Lower lobe of right lung (tissue), 2 donors: ENCODE data around the gene ZNF205. TPM values are rescaled to one million over a fixed set of nuclear protein-coding genes. Genes with fewer than 3 reads are reported as not detected.

Source experiments
- ATAC-seq, 2 donors: fragments of 200-7000 bp; cut with Tn5 transposase; one replicate each; pipeline ENCODE4 v1.9.1; 2020 to 2022; ENCODE audit warnings: mild to moderate bottlenecking in 2 of 2, moderate library complexity in 2 of 2
- DNase-seq: peaks from one replicate; pipeline ENCODE4 v3.0.0-alpha.2; 2020
- H3K27ac ChIP-seq: fragments of 200-600 bp; one replicate; pipeline ENCODE4 v1.8.0; 2022
- H3K27me3 ChIP-seq: fragments of 200-600 bp; one replicate; pipeline ENCODE4 v1.8.0; 2022; ENCODE audit warnings: low read depth
- H3K36me3 ChIP-seq: fragments of 200-600 bp; one replicate; pipeline ENCODE4 v1.8.0; 2022; ENCODE audit warnings: mild to moderate bottlenecking
- H3K4me1 ChIP-seq: fragments of 200-600 bp; one replicate; pipeline ENCODE4 v1.8.0; 2022
- H3K4me3 ChIP-seq: fragments of 200-600 bp; one replicate; pipeline ENCODE4 v1.8.0; 2022; ENCODE audit warnings: mild to moderate bottlenecking
- H3K9me3 ChIP-seq: fragments of 200-600 bp; one replicate; pipeline ENCODE4 v1.8.0; 2022
- CTCF ChIP-seq: fragments of 200-600 bp; IDR thresholded peaks from one replicate; pipeline ENCODE4 v1.8.0; 2022; ENCODE audit warnings: antibody characterized with exemption, mild to moderate bottlenecking
- intact Hi-C: fragments of 100-400 bp; cut with DNase I; formaldehyde crosslinking; loops from one replicate; pipeline ENCODE4 v1.11.0; 2022
- long read RNA-seq: library from polyadenylated mRNA; unstranded; transcript quantifications from one replicate; pipeline ENCODE4 v2.0.0, GENCODE V29; 2021
- total RNA-seq: library from RNA; stranded (reverse); fragmentation: NEBNext Ultra II Directional; extraction: Animal tissue kit (Norgen Biotek cat#: 25700); gene quantifications from one replicate; pipeline ENCODE4 v1.2.1, GENCODE V29; 2021
- donor health status: DM: no; HTN: yes; CAD: no; lungs with severe emphysema.

ZNF205 gene
- total RNA-seq, result 11.9 TPM
- long read RNA-seq, partial matches to known transcripts, result 8 of 17 reads
- long read RNA-seq, other reads (novel, unspliced or antisense), result 6 of 17 reads

- H3K4me3 ChIP-seq, result peak within 1 kb of the TSS; percentile 77
- ATAC-seq (peak; percentile 91 to 95), DNase-seq (peak; percentile 80)
- H3K9me3 ChIP-seq, result no peaks in the 10 kb centered on the region
- peaks cover 23% of the 10 kb centered on the region for H3K36me3 ChIP-seq
- intact Hi-C loops, result no loop called here
- peak within 1 kb of the TSS; percentile 67 for H3K27ac ChIP-seq
- no peak for TF ChIP-seq CTCF
- no peaks in the 10 kb centered on the region for H3K27me3 ChIP-seq
- peaks cover 30% of the 10 kb centered on the region for H3K4me1 ChIP-seq
Observed at GRCh38 chr16:3112058-3112880, at the start of gene ZNF205. TSS of gene ZNF205 (plus strand) at chr16:3112586. CDS start at chr16:3113431, 845 bp downstream.

GRCh38 chr16:3063625-3064386 lies 48.6 kb upstream of the ZNF205 start:
- DNase-seq, result no peak
- no peak for ATAC-seq
- no peak overlapping the region for H3K4me3 ChIP-seq
- H3K36me3 ChIP-seq, result peaks cover 4% of the 10 kb centered on the region
- TF ChIP-seq CTCF, result no peak
- intact Hi-C loops, result no loop called here
- H3K27me3 ChIP-seq, result no peaks in the 10 kb centered on the region
- no peak overlapping the region for H3K27ac ChIP-seq
- H3K4me1 ChIP-seq, result peaks cover 35% of the 10 kb centered on the region
- no peaks in the 10 kb centered on the region for H3K9me3 ChIP-seq

GRCh38 chr16:3065069-3065741 lies 47.2 kb upstream of the ZNF205 start, which contains the start of gene IL32:
TSS of gene IL32 (plus strand) at chr16:3065640. CDS start at chr16:3065812, 172 bp downstream.
- H3K4me1 ChIP-seq, result peaks cover 27% of the 10 kb centered on the region
- H3K4me3 ChIP-seq, result peak within 1 kb of the TSS; percentile 59
- peak; percentile 78 to 89 for ATAC-seq
- H3K9me3 ChIP-seq, result no peaks in the 10 kb centered on the region
- peak within 1 kb of the TSS; percentile 80 for H3K27ac ChIP-seq
- intact Hi-C loops, result no loop called here
- no peaks in the 10 kb centered on the region for H3K27me3 ChIP-seq
- H3K36me3 ChIP-seq, result peaks cover 4% of the 10 kb centered on the region
- TF ChIP-seq CTCF, result no peak
- no peak for DNase-seq

- Histone ChIP-seq H3K27me3 (no peaks in the 10 kb centered on the region), H3K36me3 (peaks cover 4% of the 10 kb centered on the region), H3K9me3 (no peaks in the 10 kb centered on the region), H3K4me1 (peaks cover 26% of the 10 kb centered on the region), H3K4me3 (peak overlapping the region; percentile 59), H3K27ac (peak overlapping the region; percentile 80)
- ATAC-seq, result peak; percentile 10 to 25
- no peak for TF ChIP-seq CTCF
- no peak for DNase-seq
- intact Hi-C loops, result no loop called here
Observed at GRCh38 chr16:3065742-3066439, 46.5 kb upstream of the ZNF205 start.

- no peaks in the 10 kb centered on the region for H3K9me3 ChIP-seq
- H3K4me3 ChIP-seq, result peak overlapping the region; percentile 59
- intact Hi-C loops, result no loop called here
- TF ChIP-seq CTCF, result no peak
- DNase-seq (no peak), ATAC-seq (peak in 1 of 2 donors; percentile 10)
- H3K27ac ChIP-seq, result peak overlapping the region; percentile 80
- H3K4me1 ChIP-seq, result peaks cover 26% of the 10 kb centered on the region
- H3K36me3 ChIP-seq, result peaks cover 4% of the 10 kb centered on the region
- no peaks in the 10 kb centered on the region for H3K27me3 ChIP-seq
Observed at GRCh38 chr16:3066440-3066748, 46.0 kb upstream of the ZNF205 start.
